ENCODE results near the gene KCNJ12. TPM values are rescaled to one million over a fixed set of nuclear protein-coding genes. Genes with fewer than 3 reads are reported as not detected.

Gene KCNJ12
- total and polyA plus RNA-seq, 2 of the 4 experiments (the other 2 are of a cell fraction), result under 0.01 to 0.10 TPM

- no peaks in the 10 kb centered on the region for H3K9me3 ChIP-seq (ENCODE audit: control insufficient read depth, insufficient read depth, low read length)
- no peak overlapping the region for H3K14ac ChIP-seq (replicated peaks; ENCODE audit: low read depth, low read length)
- no peak overlapping the region for H3K23ac ChIP-seq (ENCODE audit: low read depth, low read length)
- H3K79me1 ChIP-seq (ENCODE audit: low read depth in 1 of 2, low read length in 2 of 2), result no peaks in the 10 kb centered on the region
- ChIA-PET CTCF (no interaction called here), POLR2A (ENCODE audit: unreplicated experiment) (no interaction called here)
- H3K27me3 ChIP-seq (ENCODE audit: control insufficient read depth, insufficient read depth, low read length), result peaks cover 72% of the 10 kb centered on the region
- H3K4ac ChIP-seq (ENCODE audit: low read depth, low read length), result no peak overlapping the region
- no peaks in the 10 kb centered on the region for H3K36me3 ChIP-seq (ENCODE audit: control insufficient read depth, insufficient read depth, low read length)
- ATAC-seq (ENCODE audit: low read depth) (no peak), DNase-seq (no peak)
- intact Hi-C loops (cut with micrococcal nuclease), result no loop called here
- H3K27ac ChIP-seq (ENCODE audit: insufficient read depth, low read length), result no peak overlapping the region
- H2AFZ ChIP-seq (replicated peaks; ENCODE audit: low read length, poor library complexity), result no peak overlapping the region
- H2BK5ac ChIP-seq (ENCODE audit: low read depth, low read length, poor library complexity, severe bottlenecking), result no peak overlapping the region
- no peak overlapping the region for H2BK20ac ChIP-seq (ENCODE audit: low read depth, low read length)
- H3K4me2 ChIP-seq (ENCODE audit: low read depth, low read length), result no peak overlapping the region
- peaks cover 4% of the 10 kb centered on the region; the same call in 1 of the 2 replicates for H3K4me1 ChIP-seq (ENCODE audit: control insufficient read depth, insufficient read depth, low read length)
- H4K8ac ChIP-seq (ENCODE audit: low read depth in 2 of 2, low read length in 2 of 2), result no peak overlapping the region
- 88% methylated on average over 6 of the region's 17 CpGs; no CpG with 5 or more reads in 1 of the 2 experiments for WGBS, 2 experiments (ENCODE audit: extremely low coverage in 2 of 2, insufficient read length in 1 of 2)
- H4K20me1 ChIP-seq (ENCODE audit: insufficient read depth, low read length), result no peaks in the 10 kb centered on the region
- no peak overlapping the region for H4K91ac ChIP-seq (ENCODE audit: insufficient read depth, low read depth, low read length)
- dilution Hi-C loops (cut with HindIII; ENCODE audit: low sequenced_read_pairs, unreplicated experiment), result no loop called here
- in situ Hi-C loops (cut with MboI; ENCODE audit: low sequenced_read_pairs), result no loop called here
- no TSS peak for BruUV-seq (replicated peaks)
- H3K9ac ChIP-seq (ENCODE audit: low read depth, low read length), result no peak overlapping the region
- H2BK15ac ChIP-seq (ENCODE audit: low read depth, low read length), result no peak overlapping the region
- no peak overlapping the region for H4K5ac ChIP-seq (ENCODE audit: low read depth, low read length)
- no peak overlapping the region for H2AK5ac ChIP-seq (ENCODE audit: low read depth, low read length)
- H3K18ac ChIP-seq (ENCODE audit: low read depth, low read length), result no peak overlapping the region
- H2AK9ac ChIP-seq (replicated peaks; ENCODE audit: low read depth, low read length, poor library complexity), result no peak overlapping the region
- H3K56ac ChIP-seq (ENCODE audit: extremely low read depth, insufficient read depth, low read length), result no peak overlapping the region
- H2BK120ac ChIP-seq (ENCODE audit: low read depth, low read length), result no peak overlapping the region
- no peak overlapping the region for H3K4me3 ChIP-seq (ENCODE audit: insufficient read depth, low read depth, low read length)
- H3K9me1 ChIP-seq (ENCODE audit: insufficient read depth, low read length), result no peaks in the 10 kb centered on the region
- TF ChIP-seq RFX5 (IDR thresholded peaks at IDR 0.05; ENCODE audit: low read depth, low read length) (no peak), POLR2A (IDR thresholded peaks at IDR 0.05; ENCODE audit: low read depth, low read length) (no peak), BHLHE40 (IDR thresholded peaks at IDR 0.05; ENCODE audit: low read depth, low read length) (no peak), RCOR1 (IDR thresholded peaks at IDR 0.05; ENCODE audit: insufficient replicate concordance, low read length) (no peak), USF2 (IDR thresholded peaks at IDR 0.05; ENCODE audit: low read depth, low read length) (no peak), MAZ (IDR thresholded peaks at IDR 0.05; ENCODE audit: borderline replicate concordance, low read depth, low read length) (no peak)
Measured at GRCh38 chr17:21379080-21379711, 3.0 kb downstream of the KCNJ12 start.
